22Rv1 (cell line): ENCODE data around the gene OR1E1.
"Not testable (repeated sequence)": the region's sequence is repeated elsewhere in the genome, so short reads cannot be mapped to it uniquely, and the experiment has no call there.

ENCODE experiments used
- H3K27ac ChIP-seq: fragments of 450-650 bp; 2 replicates; pipeline ENCODE4 v1.5.1; 2017
- ZFX ChIP-seq: fragments of 450-650 bp; IDR thresholded peaks from 2 replicates; pipeline ENCODE4 v1.6.1; 2017; ENCODE audit warnings: antibody characterized with exemption, borderline replicate concordance
- TF ChIP-seq, protein P1 (sequence below): fragments of 450-650 bp; IDR thresholded peaks from 2 replicates; pipeline ENCODE4 v1.5.1; 2017; ENCODE audit warnings: mild to moderate bottlenecking

Gene OR1E1, protein sequence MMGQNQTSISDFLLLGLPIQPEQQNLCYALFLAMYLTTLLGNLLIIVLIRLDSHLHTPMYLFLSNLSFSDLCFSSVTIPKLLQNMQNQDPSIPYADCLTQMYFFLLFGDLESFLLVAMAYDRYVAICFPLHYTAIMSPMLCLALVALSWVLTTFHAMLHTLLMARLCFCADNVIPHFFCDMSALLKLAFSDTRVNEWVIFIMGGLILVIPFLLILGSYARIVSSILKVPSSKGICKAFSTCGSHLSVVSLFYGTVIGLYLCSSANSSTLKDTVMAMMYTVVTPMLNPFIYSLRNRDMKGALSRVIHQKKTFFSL

DNA sequence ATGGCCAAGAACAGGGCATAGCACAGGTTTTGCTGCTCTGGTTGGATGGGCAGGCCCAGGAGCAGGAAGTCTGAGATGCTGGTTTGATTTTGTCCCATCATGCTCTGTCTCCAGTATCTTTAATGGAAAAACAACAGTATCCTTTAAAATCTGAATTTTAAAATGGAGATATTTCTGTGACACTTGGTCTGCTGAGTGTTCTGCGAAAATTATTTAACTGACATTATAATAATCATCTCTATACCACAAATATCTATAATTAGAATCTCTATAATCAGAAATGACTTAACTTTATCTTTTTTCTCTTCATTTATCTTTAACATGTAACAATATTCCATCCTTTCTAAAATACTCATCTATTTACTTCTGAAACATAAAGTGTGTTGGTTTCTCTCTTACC, at the start of gene OR1E1:
OR1E1 (minus strand) TSS at position 101 of the 400 bp plus-strand sequence; CDS start at position 101, 0 bp downstream.
- TF ChIP-seq, protein P1, sequence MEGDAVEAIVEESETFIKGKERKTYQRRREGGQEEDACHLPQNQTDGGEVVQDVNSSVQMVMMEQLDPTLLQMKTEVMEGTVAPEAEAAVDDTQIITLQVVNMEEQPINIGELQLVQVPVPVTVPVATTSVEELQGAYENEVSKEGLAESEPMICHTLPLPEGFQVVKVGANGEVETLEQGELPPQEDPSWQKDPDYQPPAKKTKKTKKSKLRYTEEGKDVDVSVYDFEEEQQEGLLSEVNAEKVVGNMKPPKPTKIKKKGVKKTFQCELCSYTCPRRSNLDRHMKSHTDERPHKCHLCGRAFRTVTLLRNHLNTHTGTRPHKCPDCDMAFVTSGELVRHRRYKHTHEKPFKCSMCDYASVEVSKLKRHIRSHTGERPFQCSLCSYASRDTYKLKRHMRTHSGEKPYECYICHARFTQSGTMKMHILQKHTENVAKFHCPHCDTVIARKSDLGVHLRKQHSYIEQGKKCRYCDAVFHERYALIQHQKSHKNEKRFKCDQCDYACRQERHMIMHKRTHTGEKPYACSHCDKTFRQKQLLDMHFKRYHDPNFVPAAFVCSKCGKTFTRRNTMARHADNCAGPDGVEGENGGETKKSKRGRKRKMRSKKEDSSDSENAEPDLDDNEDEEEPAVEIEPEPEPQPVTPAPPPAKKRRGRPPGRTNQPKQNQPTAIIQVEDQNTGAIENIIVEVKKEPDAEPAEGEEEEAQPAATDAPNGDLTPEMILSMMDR, result no peak
- no peak for TF ChIP-seq ZFX
- H3K27ac ChIP-seq, result no peak within 1 kb of the TSS

DNA sequence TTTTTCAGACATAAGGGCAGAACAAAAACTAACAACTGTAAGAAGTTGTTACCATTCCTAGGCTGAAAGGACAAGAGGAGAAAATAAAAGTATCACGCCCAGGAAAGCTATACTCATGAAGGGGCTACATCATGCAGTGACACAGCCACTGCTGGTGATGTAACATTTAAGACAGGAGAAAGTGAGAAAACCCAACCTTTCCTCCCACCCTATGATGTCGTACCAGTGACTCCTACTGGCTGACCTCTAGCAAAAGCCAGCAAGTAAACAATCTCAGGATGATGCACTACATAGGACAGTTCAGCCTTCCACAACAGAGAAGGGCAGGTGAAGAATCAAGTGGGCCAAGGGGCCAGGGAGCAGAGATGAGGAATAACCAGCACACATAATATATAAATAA, 49.4 kb upstream of the OR1E1 start:
- no peak for TF ChIP-seq ZFX
- TF ChIP-seq, protein P1, result peak; percentile 69

DNA sequence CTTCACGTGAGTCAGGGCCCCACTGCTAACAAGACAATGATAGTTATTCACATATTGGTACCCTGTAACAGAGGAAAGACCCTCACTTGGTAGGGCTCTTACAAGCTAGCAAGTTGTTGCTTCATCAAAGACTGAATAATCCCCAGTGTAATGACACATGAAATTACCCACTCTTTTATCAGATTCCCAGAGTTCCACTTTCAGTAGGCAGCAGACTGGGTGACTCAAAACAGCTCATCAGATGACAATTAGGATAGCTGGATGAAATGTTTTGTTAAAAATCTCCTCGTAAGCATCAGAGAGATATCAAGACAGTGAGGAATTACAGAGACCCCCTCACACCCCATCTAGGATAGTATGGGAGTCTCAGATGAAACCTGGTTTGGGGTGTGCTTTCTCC, 42.2 kb upstream of the OR1E1 start:
- no peak for TF ChIP-seq ZFX
- TF ChIP-seq, protein P1, result no peak
- no peak overlapping the region for H3K27ac ChIP-seq

More for the DNA sequence above, 49.4 kb upstream of the OR1E1 start:
- H3K27ac ChIP-seq, result peak overlapping the region; percentile 40

DNA sequence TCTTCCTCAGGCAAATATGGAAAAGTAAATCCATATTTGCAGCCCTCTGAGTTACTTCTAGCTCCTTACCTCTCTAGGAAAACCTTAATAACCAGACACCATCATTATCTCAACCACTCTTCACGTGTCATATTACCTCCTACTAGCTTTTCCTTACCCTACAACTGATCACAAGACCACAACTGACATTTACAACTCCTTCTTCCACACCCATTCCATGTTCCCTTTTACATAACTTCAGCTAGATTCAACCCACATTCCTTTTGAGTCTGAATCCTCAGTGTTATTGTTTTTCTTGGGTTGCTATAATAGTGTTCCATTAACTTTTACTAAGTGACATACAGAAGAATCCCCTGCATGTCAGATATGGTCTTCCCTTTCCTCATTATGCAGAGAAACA, 40.2 kb upstream of the OR1E1 start:
- TF ChIP-seq, protein P1, result no peak
- TF ChIP-seq ZFX, result no peak
- no peak overlapping the region for H3K27ac ChIP-seq

DNA sequence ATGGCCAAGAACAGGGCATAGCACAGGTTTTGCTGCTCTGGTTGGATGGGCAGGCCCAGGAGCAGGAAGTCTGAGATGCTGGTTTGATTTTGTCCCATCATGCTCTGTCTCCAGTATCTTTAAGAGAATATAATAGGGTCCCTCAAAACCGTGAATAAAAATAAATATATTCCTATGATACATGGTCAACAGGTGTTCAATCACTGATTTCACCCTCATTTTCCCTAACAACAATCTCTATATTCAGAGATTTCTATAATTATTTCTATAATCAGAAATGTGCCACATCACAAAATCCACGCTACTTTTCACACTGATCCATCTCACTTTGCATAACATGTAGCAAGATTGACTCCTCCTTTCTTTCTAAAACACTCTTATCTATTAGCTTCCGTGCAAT, 35.5 kb upstream of the OR1E1 start, which contains the start of gene OR1E2:
OR1E2 (minus strand) TSS at position 101 of the 400 bp plus-strand sequence; CDS start at position 101, 0 bp downstream.
- TF ChIP-seq ZFX, result no peak
- TF ChIP-seq, protein P1, result no peak
- no peak within 1 kb of the TSS for H3K27ac ChIP-seq

DNA sequence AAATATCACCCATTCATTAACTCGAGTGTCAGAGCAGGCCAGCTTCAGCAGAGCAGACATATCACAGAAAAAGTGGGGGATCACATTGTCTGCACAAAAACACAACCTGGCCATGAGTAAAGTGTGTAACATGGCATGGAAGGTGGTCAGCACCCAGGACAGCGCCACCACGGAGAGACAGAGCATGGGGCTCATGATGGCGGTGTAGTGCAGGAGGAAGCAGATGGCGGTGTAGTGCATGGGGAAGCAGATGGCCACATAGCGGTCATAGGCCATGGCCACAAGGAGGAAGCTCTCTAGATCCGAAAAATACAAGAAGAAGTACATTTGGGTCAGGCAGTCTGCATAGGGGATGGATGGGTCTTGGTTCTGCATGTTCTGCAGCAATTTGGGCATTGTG, 35.0 kb upstream of the OR1E1 start:
- not testable (repeated sequence) for H3K27ac ChIP-seq

DNA sequence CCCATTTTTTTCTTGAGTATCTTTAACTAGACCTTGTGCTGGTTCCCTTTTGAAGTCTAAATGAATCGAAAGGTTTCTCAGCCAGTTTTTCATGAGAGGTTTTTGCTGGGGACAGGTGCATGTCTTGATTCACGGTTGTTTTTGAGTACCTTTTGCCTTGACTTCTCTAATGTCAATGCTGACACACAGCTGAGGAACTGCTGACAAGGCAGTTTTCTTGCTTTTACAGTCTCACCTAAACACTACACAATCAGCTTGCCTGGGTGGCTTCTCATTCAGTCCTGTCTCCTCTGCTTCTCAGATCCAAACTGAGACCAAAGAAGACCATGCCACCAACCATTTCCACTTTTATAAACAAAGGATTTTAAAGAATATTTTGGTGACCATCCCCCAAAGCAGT, 20.0 kb upstream of the OR1E1 start:
- TF ChIP-seq ZFX, result no peak
- TF ChIP-seq, protein P1, result no peak

More for the DNA sequence above, 20.0 kb upstream of the OR1E1 start:
- no peak overlapping the region for H3K27ac ChIP-seq
